Measurements from ENCODE around the gene MYBBP1A. TPM values are rescaled to one million over a fixed set of nuclear protein-coding genes. Genes with fewer than 3 reads are reported as not detected.

MYBBP1A gene
- total and polyA plus RNA-seq, 2 of the 8 experiments (the other 6 are each of a cell fraction or from before 2014, with no cell fraction given): 46.8 to 151 TPM

DNA sequence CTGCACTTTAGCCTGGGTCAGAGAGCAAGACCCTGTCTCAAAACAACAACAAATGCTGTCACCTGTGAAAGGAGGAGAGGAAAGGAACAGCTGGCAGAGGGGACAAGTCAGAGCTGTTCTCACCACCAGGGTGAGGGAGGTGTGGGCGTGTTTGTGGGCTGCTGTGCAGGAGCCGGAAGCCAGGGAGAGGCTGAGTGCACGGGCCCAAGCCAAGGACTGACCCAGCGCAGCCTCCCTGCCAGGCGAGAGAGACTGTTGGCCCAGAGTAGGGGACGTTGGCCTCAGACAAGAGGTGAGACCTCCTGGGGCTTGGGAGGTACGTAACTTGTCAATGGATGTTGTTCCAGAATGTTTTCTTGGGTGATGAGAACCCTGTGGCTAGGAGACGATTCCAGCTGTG lies 45.8 kb downstream of the MYBBP1A start (continued):
- no peak for TF ChIP-seq RFX5 (IDR thresholded peaks at IDR 0.05; ENCODE audit: borderline replicate concordance, low read depth, low read length)
